Measurements from ENCODE around the gene PDCD6IP. TPM values are rescaled to one million over a fixed set of nuclear protein-coding genes. Genes with fewer than 3 reads are reported as not detected.

Gene PDCD6IP
- total RNA-seq, 4 donors from 2014 or later = 74.3 to 317 (median 164) TPM

DNA sequence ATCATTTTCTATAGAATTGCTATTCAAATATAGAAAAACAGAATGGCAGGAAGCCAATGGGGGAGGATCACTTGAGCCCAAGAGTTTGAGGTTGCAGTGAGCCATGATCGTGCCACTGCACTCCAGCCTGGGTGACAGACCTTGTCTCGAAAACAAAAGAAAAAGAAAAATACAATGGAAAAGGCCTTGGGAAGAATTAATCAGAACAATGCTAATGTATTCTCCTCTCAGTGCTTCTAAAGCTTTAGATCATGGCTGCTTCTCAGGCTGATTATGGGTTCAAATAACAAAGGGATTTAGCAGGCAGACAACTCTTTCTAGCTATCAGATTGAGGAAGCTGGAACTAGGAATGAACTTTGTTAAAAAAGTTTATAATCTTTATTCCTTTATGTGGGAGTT lies 115.8 kb downstream of the PDCD6IP start:
- intact Hi-C loops (cut with DNase I; ENCODE audit: low total_unique reads) = no loop called here
- H3K4me3 ChIP-seq = no peak overlapping the region
- no peaks in the 10 kb centered on the region for H3K9me3 ChIP-seq
- no peaks in the 10 kb centered on the region for H3K27me3 ChIP-seq
- no peak overlapping the region for H3K27ac ChIP-seq
- H3K4me1 ChIP-seq = no peaks in the 10 kb centered on the region
- no peaks in the 10 kb centered on the region for H3K36me3 ChIP-seq
- no peak for DNase-seq
- no peak for TF ChIP-seq POLR2A (IDR thresholded peaks at IDR 0.05)
- TF ChIP-seq, protein P1, sequence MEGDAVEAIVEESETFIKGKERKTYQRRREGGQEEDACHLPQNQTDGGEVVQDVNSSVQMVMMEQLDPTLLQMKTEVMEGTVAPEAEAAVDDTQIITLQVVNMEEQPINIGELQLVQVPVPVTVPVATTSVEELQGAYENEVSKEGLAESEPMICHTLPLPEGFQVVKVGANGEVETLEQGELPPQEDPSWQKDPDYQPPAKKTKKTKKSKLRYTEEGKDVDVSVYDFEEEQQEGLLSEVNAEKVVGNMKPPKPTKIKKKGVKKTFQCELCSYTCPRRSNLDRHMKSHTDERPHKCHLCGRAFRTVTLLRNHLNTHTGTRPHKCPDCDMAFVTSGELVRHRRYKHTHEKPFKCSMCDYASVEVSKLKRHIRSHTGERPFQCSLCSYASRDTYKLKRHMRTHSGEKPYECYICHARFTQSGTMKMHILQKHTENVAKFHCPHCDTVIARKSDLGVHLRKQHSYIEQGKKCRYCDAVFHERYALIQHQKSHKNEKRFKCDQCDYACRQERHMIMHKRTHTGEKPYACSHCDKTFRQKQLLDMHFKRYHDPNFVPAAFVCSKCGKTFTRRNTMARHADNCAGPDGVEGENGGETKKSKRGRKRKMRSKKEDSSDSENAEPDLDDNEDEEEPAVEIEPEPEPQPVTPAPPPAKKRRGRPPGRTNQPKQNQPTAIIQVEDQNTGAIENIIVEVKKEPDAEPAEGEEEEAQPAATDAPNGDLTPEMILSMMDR (IDR thresholded peaks at IDR 0.05) = no peak

DNA sequence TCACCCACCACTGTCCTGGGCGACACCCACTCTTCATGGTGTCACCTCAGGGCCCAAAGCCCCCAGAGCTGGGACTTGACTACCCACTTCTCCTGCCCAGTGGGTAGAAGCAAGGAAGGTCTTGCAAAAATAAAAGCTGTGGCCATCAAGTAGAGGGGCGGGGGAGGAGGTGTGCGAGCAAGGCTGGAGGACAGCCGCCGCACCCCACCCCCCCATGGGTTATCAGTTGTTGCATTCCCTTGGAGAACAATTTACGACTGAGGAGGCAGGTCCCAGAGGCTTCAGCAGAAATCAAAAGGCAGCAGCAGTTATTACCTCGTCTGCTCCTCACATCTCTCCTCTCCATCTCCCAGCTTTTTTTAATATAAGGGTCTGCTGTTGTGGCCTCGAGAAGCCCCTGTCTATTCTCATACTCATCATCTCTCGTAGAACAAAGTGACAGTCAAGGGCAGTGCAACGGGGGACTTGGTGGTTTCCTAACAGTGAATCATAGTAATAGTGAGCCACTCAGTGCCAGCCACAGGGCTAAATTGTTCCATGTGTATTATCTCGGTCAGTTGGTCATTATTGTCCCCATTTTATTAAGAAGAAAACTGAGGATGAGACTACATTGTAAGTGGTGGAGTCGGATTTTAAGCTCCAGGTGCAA lies 116.4 kb downstream of the PDCD6IP start:
- Histone ChIP-seq H3K36me3 (no peaks in the 10 kb centered on the region), H3K27ac (no peak overlapping the region), H3K4me1 (no peaks in the 10 kb centered on the region), H3K27me3 (no peaks in the 10 kb centered on the region), H3K4me3 (no peak overlapping the region), H3K9me3 (no peaks in the 10 kb centered on the region)
- DNase-seq = no peak
- intact Hi-C loops (cut with DNase I; ENCODE audit: low total_unique reads) = no loop called here
- TF ChIP-seq, protein P1 (IDR thresholded peaks at IDR 0.05) = no peak

DNA sequence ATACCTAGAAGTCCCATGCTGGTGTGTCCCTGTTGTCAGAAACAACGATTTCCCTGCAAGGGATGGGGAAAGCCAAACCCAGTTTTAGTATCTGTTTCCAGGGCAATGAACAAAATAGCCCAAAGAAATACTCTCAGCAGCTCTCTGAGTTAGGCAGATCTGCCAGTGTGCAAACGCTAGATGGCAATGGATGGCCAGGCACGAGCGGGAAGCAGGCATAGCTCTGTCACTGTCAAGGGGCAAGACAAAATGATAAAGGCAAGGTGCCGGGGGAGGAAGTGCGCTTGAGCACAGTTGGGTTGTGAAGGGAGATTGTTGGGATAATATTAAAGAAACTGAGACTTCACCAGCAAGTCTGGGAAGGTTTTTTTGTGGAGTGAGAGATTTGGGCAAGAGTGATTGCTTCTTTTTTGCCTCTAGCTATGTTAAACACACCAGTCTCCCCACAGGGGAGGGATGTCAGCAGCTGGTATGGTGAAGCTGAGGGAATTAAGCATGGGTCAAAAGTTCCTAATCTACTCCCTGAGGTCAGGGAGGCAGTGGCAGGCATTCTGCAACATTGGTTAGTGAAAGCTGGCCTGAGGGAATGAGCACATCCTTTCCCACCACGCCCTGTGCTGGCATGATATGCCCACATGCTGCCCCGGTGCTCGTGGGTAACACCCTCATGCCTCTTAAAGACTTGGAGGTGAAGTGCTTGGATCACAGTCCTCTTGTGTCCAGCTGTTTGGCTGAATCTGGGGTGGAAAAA lies 117.5 kb downstream of the PDCD6IP start:
- Histone ChIP-seq H3K27ac (no peak overlapping the region), H3K27me3 (no peaks in the 10 kb centered on the region), H3K4me3 (no peak overlapping the region), H3K9me3 (no peaks in the 10 kb centered on the region), H3K4me1 (no peaks in the 10 kb centered on the region), H3K36me3 (no peaks in the 10 kb centered on the region)
- TF ChIP-seq POLR2A (IDR thresholded peaks at IDR 0.05) = no peak
- TF ChIP-seq, protein P1 (IDR thresholded peaks at IDR 0.05) = no peak
- intact Hi-C loops (cut with DNase I; ENCODE audit: low total_unique reads) = no loop called here
- no peak for DNase-seq

DNA sequence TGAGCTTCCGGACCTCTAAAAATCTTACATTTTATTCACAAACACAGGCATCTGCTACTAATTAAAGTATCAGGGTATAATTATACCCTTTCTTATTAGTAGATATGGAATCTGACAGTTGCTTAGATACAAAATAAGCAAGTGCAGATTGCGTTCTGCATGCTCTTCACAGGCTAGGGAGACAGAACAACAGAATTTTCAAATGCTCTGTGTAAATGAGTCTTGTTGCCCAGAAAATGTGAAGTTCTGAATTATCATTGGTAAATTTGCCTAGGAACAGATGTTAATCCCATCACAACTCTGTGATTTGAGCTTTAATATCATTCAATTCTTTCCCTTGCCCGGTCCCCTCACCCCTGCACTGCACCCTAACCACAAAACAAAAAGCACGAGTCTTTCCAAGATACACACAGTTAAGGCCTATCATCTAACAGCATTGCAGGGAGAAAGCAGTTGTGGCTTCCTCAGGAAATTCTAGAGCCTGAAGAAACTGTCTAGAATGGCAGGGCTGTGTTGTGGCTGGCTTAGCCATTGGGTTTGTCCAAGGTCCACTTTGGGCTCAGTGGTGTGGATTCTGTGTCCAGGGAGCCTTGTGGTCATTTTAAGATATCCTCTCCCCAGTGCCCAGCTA lies 119.8 kb downstream of the PDCD6IP start:
- H3K27ac ChIP-seq = no peak overlapping the region
- H3K4me3 ChIP-seq = no peak overlapping the region
- TF ChIP-seq POLR2A (IDR thresholded peaks at IDR 0.05) = no peak
- TF ChIP-seq, protein P1 (IDR thresholded peaks at IDR 0.05) = no peak
- no peaks in the 10 kb centered on the region for H3K27me3 ChIP-seq
- no peak for DNase-seq
- no peaks in the 10 kb centered on the region for H3K4me1 ChIP-seq
- intact Hi-C loops (cut with DNase I; ENCODE audit: low total_unique reads) = no loop called here
- H3K36me3 ChIP-seq = no peaks in the 10 kb centered on the region
- no peaks in the 10 kb centered on the region for H3K9me3 ChIP-seq

Other genes starting within 250 kb of the PDCD6IP start
- 100 to 1,000 TPM in 2 of 4 donors, 10 to 100 TPM in 2; 34.1 to 159 (median 76.2) TPM for gene CLASP2, start 80.4 kb upstream of the PDCD6IP start, total RNA-seq